Ishikawa (cell line): ENCODE results near the gene FOXC2.

ENCODE experiments used
- CEBPB ChIP-seq: IDR thresholded peaks from 2 replicates; pipeline ENCODE4 v1.6.1; 2012
- CREB1 ChIP-seq: IDR thresholded peaks from 2 replicates; pipeline ENCODE4 v1.6.1; 2012; ENCODE audit warnings: low read depth
- EGR1 ChIP-seq: IDR thresholded peaks from 2 replicates; pipeline ENCODE4 v1.6.1; 2012
- EP300 ChIP-seq: IDR thresholded peaks from 2 replicates; pipeline ENCODE4 v1.6.1; 2012; ENCODE audit warnings: borderline replicate concordance
- FOXM1 ChIP-seq: IDR thresholded peaks from 2 replicates; pipeline ENCODE4 v1.6.1; 2012; ENCODE audit warnings: low read depth, borderline replicate concordance
- NFIC ChIP-seq: IDR thresholded peaks from 2 replicates; pipeline ENCODE4 v1.6.1; 2012
- RAD21 ChIP-seq: IDR thresholded peaks from 2 replicates; pipeline ENCODE4 v1.6.1; 2012; ENCODE audit warnings: low read depth
- TAF1 ChIP-seq: IDR thresholded peaks from 2 replicates; pipeline ENCODE4 v1.6.1; 2012; ENCODE audit warnings: low read depth, mild to moderate bottlenecking
- TCF12 ChIP-seq: IDR thresholded peaks from 2 replicates; pipeline ENCODE4 v1.6.1; 2012; ENCODE audit warnings: low read depth
- TEAD4 ChIP-seq: IDR thresholded peaks from 2 replicates; pipeline ENCODE4 v1.6.1; 2012
- YY1 ChIP-seq: IDR thresholded peaks from 2 replicates; pipeline ENCODE4 v1.6.1; 2012; ENCODE audit warnings: low read depth
- ZBTB7A ChIP-seq: IDR thresholded peaks from 2 replicates; pipeline ENCODE4 v1.6.1; 2012; ENCODE audit warnings: low read depth
- TF ChIP-seq, protein P1 (sequence below): IDR thresholded peaks from 2 replicates; pipeline ENCODE4 v1.6.1; 2012
- TF ChIP-seq, protein P2 (sequence below): IDR thresholded peaks from 2 replicates; pipeline ENCODE4 v1.6.1; 2012
- TF ChIP-seq, protein P3 (sequence below): IDR thresholded peaks from 2 replicates; pipeline ENCODE4 v1.6.1; 2012; ENCODE audit warnings: low read depth, mild to moderate bottlenecking

FOXC2 gene

DNA sequence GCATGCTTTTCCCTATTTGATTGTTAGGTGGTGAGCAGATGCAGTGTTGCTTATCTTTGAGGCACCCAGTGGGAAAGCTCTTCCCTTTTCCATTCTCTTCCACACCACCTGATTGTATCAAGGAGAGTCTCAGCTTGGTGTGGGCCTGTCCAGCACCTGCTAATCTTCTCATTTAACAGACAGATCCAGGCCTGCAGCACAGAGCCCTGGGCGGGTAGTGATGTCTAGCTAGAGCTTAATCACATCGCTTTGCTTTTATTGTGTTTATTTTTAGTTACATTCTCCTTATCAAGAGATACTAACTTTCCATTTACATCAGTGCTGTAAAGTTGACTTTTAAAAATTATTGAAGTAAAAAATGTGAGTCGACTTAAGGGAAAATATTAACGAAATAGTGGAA is 35.9 kb downstream of the FOXC2 start:
- no peak for TF ChIP-seq TCF12
- TF ChIP-seq, protein P1, sequence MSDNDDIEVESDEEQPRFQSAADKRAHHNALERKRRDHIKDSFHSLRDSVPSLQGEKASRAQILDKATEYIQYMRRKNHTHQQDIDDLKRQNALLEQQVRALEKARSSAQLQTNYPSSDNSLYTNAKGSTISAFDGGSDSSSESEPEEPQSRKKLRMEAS, result no peak
- TF ChIP-seq ZBTB7A, result no peak
- no peak for TF ChIP-seq CEBPB
- no peak for TF ChIP-seq EGR1
- no peak for TF ChIP-seq EP300
- TF ChIP-seq FOXM1, result no peak

DNA sequence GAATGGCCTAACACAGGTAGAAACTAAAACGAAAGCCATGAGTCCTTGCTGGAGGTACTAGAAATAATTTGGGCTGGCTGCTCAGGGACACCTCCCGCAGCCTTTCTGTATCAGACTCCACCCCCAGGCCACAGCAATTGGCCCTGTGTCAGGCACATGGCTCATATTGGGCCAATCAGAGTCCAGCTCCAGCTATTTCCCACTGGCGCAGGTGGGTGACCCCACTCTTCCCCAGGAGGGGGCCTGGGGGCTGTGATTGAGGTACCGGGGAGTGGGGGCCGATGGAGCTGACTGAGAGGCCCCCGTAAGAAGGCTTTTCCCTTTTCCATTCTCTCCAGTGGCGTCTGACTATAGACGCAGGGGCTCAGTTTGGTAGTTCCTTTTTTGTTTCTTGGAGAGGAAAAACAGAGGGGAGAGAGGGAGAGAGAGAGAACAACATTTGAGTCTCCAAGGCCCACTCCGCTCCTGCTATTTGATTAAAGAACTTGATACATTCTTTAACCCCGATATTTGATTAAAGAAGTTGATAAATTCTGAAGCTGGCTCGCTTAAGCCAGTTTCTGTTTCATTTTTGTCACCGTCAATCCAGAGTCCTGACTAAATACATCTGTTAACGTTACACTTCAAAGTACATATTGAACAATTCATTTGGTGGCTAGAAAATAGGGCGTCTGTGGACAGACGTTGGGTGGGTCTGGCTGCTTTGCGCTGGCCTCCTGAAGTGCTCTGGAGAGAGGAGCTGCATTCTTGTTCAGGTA is 38.0 kb downstream of the FOXC2 start:
- TF ChIP-seq TAF1, result no peak
- no peak for TF ChIP-seq RAD21
- TF ChIP-seq NFIC, result no peak
- TF ChIP-seq FOXM1, result no peak
- no peak for TF ChIP-seq EP300
- TF ChIP-seq TCF12, result no peak
- no peak for TF ChIP-seq ZBTB7A
- TF ChIP-seq YY1, result no peak
- TF ChIP-seq, protein P2, sequence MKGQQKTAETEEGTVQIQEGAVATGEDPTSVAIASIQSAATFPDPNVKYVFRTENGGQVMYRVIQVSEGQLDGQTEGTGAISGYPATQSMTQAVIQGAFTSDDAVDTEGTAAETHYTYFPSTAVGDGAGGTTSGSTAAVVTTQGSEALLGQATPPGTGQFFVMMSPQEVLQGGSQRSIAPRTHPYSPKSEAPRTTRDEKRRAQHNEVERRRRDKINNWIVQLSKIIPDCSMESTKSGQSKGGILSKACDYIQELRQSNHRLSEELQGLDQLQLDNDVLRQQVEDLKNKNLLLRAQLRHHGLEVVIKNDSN, result no peak

DNA sequence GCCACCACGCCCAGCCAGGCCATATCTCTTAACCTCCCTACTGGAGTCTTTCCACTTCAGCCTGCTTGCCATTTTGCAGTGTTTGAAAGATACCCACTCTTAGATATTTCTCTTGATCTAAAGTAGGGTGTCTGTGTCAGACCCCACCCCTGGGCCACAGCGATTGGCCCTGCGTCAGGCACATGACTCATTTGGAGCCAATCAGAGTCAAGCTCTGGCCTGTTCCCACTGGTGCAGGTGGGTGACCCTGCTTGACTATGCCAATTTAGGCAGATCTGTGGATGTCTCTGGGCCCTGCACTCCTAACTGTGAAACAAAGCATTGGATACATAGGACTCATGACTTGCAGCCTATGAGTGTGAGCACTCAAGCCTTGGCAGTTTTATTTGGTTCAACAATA is 39.3 kb downstream of the FOXC2 start:
- no peak for TF ChIP-seq TAF1
- no peak for TF ChIP-seq EP300
- TF ChIP-seq CREB1, result no peak

DNA sequence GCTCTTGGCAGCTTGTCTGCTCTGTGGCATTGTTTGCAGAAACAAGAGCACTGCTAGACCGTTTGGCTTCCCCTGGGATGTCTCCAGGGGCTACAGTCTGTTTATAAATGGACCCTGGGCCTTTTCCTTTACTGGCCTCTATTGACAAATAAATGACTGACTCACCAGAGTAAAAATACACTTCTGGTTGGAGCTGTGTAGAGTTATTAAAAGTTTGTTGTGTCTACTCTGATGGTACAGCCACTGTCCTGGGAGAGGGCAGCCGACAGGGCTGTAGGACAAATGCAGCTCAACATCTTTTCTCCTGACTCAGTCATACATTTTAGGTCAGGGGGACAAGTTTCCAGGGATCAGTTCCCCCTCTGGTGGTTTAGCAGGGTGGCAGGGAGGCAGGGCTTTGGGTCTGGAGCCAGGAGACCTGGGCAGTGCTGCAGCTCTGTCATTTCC is 41.7 kb downstream of the FOXC2 start:
- TF ChIP-seq EP300 (no peak), YY1 (no peak), CREB1 (no peak), EGR1 (no peak), TEAD4 (no peak), ZBTB7A (no peak), TAF1 (no peak), CEBPB (no peak), NFIC (no peak), FOXM1 (no peak), RAD21 (no peak), TCF12 (no peak)
- TF ChIP-seq, protein P2, result no peak
- TF ChIP-seq, protein P3, sequence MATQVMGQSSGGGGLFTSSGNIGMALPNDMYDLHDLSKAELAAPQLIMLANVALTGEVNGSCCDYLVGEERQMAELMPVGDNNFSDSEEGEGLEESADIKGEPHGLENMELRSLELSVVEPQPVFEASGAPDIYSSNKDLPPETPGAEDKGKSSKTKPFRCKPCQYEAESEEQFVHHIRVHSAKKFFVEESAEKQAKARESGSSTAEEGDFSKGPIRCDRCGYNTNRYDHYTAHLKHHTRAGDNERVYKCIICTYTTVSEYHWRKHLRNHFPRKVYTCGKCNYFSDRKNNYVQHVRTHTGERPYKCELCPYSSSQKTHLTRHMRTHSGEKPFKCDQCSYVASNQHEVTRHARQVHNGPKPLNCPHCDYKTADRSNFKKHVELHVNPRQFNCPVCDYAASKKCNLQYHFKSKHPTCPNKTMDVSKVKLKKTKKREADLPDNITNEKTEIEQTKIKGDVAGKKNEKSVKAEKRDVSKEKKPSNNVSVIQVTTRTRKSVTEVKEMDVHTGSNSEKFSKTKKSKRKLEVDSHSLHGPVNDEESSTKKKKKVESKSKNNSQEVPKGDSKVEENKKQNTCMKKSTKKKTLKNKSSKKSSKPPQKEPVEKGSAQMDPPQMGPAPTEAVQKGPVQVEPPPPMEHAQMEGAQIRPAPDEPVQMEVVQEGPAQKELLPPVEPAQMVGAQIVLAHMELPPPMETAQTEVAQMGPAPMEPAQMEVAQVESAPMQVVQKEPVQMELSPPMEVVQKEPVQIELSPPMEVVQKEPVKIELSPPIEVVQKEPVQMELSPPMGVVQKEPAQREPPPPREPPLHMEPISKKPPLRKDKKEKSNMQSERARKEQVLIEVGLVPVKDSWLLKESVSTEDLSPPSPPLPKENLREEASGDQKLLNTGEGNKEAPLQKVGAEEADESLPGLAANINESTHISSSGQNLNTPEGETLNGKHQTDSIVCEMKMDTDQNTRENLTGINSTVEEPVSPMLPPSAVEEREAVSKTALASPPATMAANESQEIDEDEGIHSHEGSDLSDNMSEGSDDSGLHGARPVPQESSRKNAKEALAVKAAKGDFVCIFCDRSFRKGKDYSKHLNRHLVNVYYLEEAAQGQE, result no peak
- TF ChIP-seq, protein P1, result no peak

DNA sequence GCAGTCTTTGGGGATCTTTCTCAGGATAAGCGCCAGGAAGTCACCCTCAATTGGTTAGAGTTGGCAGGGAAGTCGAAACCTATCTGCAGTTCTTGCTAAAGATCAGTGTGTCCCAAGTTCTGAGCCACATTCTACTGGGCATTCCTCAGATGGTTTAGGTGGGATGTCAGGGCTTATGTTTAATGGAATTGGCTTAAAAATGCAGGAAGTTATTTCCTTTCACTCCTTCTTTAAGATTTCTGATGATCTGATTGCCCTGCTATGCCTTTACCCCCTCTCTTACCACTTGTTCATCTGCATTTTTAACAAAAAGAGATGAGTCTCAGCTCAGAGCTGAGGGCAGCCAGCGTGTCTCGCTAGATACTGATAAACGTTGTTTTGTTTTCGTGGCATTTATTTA is 42.5 kb downstream of the FOXC2 start:
- no peak for TF ChIP-seq CEBPB
- TF ChIP-seq TAF1, result no peak
- TF ChIP-seq YY1, result no peak
- no peak for TF ChIP-seq CREB1
- TF ChIP-seq EGR1, result no peak
- TF ChIP-seq, protein P2, result no peak
- no peak for TF ChIP-seq RAD21
- TF ChIP-seq TCF12, result no peak
- no peak for TF ChIP-seq EP300
- TF ChIP-seq, protein P3, result no peak
- TF ChIP-seq, protein P1, result no peak
- TF ChIP-seq TEAD4, result no peak
- no peak for TF ChIP-seq ZBTB7A
